Stimulated activated CD4-positive, alpha-beta T cell treated with anti-CD3 and anti-CD28 coated beads, Interleukin-4, amount 100 ng/mL, for 24 hours (primary cell): Measurements from ENCODE around the gene ADIPOR2.

Experiments used
- DNase-seq: peaks from one replicate; pipeline ENCODE4 v3.0.0-alpha.2; 2020

ADIPOR2 gene

DNA sequence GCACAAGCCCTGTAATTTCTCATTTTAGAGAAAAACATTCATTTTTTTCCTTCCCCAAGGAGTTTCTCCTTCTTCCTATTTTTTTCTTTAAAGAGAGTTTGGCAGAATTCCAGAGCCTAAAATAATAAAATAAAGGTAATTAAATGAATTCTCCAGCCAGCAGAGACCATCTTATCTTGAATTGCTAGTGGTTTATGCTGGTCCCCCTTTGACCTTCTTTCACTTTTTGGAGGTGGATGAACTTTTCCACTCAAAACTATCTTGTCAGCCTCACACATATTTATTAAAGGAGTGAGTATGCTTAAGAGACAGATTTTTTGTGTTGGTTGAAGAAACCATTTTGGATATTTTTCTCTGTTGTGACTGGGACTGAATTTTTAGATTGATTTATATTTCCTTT lies 47.6 kb downstream of the ADIPOR2 start:
- DNase-seq: no peak

DNA sequence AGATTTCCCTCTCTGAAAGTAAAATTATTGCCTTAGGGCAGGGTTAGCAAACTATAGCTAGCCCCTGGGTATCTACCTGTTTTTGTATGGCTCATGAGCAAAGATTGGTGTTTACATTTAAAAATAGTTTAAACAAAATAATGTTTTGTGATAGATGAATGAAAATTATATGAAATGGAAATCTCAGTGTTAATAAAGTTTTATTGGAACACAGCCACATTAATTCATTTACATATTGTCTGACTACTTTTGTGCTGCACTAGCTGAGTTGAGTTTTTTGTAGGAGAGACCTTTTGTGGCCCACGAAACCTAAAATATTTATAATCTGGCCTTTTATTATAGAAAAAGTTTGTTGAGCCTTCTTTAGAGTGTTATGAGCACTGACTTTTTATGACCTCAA lies 48.5 kb downstream of the ADIPOR2 start:
- no peak for DNase-seq

DNA sequence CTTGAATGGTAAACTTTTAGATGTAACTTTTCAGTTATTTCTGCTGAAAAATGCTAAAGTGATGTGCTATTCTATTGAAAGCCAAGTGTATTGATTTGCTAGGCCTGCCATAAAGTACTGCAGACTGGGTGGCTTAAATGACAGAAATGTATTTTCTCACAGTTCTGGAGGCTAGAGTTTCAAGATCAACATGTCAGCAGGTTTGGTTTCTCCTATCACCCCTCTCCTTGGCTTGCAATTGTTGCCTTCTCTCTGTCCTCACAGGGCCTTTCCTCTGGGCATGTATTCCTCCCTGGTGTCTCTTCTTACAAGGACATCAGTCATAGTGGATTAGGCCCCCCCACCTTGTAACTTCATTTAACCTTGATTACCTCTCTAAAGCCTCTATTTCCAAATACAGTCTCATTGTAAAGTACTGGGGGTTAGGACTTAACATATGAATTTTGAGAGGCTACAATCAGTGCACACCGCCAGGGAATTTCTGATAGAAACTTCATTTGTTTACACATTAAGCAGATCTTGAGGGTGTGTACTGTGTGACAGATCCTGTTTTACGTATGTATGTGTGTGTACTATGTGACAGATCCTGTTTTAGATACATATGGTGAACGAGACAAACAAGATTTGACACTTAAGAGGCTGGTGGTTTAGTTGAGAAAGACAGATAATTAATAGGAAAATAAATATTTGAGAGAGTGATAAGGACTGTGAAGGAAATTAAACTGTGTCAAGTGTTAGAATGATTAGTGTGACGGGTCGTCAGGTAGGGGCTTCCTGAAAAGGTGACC lies 49.5 kb downstream of the ADIPOR2 start:
- DNase-seq: no peak

DNA sequence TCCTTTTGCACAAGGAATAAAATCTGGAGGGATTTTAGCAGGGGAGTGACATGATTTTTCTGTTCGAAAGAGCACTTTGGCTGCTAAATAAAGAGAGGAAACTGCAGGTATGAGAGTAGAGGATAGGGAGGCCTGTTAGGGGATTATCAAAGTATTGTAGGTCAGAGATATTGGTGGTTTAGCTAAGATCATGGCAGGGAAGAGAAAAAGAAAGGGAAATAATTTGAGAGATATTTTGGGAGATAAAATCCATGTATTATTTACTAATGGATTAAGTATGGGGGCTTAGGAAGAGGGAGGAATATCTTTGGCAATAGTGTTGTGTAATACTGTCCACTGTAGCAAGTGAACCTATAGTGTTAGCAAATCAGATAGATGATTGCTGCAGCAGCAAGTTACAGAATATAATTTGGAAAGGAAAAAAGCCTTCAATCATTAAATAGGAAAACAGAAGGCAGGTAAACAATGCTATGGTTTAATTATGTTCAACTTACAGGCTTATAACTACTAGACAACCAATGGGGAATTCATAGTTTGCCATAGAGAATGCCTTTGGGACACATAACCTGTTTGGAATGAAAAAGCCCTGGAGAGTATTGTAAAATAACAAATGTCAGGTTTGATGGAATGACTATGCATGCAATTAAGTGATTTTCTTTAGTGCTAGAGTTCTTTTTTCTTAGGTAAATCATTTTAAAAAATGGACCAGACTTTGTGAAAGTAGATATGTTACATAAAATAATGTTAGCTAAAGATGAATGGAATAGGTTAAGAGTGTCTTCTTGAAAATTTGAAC lies 50.5 kb downstream of the ADIPOR2 start:
- no peak for DNase-seq

DNA sequence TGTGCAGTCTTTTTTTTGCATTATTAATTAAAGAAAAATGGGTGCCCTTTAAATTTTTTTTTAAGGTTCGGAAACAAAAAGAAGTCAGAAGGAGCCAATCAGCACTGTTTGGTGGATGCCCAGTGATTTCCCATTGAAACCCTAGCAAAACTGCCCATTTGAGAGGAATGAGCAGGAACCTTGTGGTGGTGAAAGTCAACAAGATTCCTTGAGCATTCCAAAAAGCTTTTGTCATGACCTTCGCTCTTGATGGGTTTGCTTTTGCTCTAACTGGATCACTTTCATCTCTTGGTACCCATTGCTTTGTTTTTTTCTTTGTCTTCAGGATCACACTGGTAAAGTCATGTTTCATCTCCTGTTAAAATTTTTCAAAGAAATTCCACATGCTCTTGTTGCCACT lies 54.1 kb downstream of the ADIPOR2 start:
- no peak for DNase-seq

DNA sequence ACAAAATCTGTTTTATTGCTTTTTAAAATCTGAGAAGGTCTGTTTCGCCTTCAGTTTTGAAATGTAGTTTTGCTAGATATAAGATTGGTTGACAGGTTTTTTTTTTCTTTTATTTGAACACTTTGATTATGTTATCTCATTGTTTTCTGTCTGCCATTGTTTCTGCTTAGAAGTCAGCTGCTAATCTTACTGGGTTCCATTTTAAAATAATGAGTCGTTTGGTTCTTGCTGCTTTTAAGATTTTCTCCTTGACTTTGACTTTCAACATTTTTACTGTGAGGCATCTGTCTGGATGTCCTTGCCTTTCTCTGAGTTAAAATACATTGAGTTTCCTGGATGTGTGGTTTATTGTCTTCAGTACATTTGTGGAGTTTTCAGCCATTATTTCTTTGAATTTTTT lies 56.7 kb downstream of the ADIPOR2 start:
- DNase-seq: no peak

DNA sequence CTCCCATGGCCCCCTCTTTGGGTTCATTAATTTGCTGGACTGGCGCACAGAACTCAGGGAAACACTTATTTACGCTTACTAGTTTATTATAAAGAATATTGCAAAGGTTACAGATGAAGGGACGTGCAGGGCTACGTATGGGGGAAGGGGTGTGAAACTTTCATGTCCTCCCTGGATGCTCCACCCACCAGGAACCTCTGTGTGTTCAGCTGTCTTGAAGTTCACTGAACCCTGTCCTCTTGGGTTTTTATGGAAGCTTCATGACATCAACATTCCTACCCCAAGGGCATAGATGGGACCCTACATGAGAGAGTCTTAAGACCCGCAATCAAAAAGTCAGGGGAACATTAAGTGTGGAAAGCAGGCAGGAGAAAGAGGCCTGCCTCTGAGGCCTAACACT lies 58.1 kb downstream of the ADIPOR2 start:
- no peak for DNase-seq

DNA sequence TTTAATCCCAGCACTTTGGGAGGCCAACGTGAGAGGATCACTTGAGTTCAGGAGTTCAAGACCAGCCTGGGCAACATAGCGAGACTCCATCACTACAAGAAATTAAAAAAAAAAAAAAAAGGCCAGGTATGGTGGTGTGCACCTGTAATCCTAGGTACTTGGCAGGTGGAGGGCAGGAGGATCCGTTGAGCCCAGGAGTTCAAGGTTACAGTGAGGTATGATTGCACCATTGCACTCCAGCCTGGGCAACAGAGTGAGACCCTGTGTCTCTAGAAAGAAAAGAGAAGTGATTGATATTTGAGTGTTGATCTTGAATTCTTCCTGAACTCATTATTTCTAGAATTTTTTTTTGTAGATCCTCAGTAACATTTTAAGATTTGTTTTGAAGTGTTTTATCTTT lies 59.4 kb downstream of the ADIPOR2 start:
- no peak for DNase-seq

DNA sequence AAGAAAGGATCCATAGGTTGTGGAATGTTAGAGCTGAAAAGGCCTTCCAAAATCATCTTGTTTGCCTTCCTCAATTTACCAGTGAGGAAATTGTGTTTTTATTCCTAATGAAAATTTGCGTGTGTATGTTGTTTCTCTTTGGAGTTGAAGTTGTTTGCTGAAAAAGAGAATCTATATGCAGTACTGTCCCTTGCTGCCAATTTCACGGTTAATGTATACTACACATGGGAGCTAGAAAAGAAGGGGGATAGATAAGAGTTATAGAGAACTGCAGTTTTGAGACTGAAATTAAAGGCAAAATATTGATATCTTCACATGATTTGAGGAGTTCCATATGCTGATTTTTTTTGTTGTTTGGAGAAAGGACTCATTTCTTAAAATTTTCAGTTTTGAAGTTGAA lies 67.5 kb downstream of the ADIPOR2 start:
- no peak for DNase-seq

DNA sequence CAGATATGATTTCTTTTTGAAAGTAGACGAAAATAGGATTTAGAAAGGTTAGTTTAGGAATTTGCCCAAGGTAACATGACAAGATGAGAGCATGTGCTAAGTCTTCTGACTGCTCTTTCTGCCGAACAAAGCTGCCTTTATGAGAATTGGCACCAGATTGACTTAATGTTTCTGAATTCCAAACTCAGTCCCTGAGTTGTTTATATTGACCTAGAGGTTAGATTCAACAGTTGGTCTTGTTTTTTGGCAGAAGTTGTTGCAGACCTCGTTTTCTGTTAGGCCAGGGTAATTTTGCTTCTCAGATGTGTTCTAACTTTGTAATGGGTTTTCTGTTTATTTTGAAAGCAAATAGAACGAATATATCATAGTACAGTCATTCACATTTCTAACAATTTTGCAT lies 68.0 kb downstream of the ADIPOR2 start:
- DNase-seq: no peak

DNA sequence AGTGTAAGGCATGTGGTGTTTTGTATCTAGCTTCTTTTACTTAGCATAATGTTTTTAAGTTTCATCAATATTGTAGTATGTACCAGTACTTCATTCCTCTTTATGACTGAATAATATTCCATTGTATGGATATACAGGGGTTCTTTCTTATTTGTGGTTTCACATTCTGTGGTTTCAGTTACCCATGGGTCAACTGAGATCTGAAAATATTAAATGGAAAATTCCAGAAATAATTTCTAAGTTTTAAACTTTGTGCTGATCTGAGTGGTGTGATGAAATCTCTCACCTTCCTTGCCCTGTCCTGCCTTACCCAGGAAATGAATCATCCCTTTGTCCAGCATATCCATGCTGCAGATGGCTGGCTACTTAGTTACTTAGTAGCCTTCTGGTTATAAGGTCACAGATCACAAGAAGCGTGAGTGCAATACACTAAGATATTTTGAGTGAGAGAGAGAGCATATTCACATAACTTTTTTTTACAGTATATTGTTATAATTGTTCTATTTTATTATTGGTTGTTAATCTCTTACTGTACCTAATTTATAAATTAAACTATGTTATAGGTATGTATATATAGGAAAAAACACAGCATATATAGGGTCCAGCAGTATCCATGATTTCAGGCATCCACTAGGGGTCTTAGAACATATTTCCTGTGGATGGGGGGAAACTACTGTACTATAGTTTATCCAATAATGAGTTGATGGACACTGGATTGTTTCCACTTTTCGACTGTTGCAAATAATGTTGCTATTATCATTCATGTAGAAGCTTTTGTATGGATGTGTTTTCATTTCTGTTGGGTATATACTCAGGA lies 69.9 kb downstream of the ADIPOR2 start:
- no peak for DNase-seq

DNA sequence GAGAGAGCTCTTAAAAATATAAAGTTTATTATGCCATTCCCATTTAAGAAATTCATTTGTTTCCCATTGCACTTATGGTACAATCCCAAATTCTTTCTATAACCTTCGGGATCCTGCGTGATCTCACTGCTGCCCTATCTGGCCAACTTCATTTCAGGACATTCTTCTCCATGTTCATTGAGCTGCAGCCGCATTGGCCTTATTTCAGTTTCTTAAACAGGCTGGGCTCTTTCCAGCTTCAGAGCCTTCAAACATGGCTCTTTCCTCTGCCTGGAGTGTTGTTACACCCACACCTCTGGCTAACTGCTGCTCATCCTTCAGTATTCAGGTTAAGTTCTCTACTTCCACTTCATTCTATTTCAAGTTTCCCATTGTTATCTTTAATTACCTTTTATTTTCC lies 71.0 kb downstream of the ADIPOR2 start:
- no peak for DNase-seq

DNA sequence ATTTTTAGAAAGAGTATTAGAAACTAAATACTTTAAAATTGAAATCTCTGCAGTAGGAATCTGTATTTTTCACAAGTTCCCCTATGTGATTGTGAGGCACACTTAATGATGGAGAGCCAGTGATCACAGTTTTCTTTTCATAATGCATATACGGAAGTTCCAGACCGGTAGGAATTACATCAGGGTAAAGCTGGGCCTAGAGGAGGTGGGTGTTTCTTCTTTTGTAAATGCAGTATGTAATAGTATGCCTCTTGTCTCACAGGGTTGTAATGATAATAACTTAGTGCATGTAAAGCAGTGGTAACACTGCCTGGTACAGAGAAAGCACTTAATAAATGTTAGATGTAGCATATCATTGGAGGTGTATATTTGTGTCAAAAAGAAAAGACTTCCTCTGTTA lies 72.3 kb downstream of the ADIPOR2 start:
- no peak for DNase-seq

DNA sequence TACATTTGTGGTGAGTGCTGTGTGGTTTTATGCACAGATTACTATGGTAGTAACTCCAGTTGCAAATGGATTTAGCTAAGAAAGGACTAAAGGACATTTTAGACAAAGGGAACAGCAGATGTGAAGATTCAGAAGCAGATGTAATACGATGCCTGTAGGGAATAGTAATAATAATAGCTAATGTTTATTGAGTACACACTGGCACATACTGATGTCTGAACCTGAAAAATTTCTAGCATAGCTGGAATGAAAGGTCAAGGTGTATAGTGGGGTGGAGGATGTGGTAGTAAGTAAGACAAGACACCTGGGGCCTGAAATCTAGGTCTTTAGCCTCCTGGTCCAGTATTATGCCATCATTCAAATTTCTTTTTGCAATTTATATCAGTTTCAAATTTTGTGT lies 75.2 kb downstream of the ADIPOR2 start:
- no peak for DNase-seq

DNA sequence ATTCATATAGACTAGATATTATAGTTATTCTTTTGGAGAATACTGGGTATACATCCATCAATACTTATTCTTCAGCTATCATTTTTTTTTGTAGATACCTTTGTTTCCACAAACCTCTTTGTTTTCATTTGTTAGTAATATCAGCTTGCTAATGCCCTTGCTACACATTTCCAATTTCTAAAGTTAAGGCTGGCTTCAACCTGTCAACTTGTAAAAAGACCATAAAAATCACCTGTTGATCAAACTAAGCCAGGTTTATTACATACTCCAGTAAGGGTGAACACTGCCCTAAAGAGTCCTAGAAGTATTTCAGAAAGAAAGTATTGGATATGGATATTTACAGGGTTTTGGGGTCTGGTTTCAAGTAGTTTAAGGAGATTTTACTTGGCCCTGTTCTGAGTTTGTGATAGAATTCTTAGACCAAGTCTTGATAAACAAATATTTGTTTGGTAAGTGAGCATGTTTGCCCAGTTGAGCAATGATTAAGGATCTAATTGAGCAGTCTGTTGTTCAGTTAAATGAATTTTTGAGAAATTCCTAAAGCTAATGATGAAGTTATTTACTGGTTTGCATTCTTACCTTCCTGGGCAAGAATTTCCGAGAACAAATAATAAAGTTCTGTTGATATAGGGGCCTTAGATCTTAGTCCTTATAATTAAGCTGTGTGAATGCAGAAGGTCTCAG lies 76.7 kb downstream of the ADIPOR2 start:
- no peak for DNase-seq

DNA sequence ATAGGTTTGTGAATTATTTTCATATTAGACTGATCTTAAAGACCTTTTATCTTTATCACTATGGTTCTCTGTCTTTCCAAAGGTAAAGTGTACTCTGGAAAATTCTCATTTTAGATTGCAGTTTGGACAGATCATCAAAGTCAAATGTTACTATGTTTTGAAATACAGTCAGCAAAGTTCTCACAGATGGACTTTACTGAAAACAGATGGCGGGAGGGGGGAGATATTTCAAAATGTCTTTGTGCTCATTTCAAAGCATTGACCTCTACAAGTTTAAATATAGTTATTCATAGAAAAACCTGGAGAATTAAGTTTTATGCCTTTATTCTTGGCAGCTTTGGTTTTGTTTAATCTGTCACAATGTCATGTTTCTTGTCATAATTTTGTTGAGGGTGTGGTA lies 77.7 kb downstream of the ADIPOR2 start:
- DNase-seq: no peak

DNA sequence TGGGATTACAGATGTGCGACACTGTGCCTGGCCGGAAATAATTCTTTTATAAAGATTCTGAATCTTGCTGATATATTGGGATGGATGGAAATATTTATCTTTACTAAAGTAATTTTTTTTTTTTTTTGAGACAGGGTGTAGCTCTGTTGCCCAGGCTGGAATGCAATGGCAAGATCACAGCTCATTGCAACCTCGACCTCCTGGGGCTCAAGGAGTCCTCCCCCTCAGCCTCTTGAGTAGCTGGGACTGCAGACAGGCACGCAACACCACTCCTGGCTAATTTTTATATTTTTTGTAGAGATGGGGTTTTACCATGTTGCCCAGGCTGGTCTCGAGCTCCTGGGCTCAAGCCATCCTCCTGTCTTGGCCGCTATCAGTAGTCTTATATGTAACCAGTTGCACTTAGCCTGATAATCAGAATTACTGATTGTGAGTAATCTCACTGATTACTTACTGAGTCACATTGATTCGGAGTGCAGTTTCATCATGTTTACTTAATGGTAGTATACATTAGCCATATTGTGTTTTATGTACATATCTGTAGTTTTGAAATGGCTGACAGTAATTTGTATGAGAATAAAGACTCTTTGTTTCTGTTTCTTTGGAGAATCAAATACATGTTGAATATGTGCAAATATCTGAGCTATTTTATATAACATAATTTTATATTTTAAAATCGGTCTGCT lies 79.1 kb downstream of the ADIPOR2 start:
- DNase-seq: no peak

DNA sequence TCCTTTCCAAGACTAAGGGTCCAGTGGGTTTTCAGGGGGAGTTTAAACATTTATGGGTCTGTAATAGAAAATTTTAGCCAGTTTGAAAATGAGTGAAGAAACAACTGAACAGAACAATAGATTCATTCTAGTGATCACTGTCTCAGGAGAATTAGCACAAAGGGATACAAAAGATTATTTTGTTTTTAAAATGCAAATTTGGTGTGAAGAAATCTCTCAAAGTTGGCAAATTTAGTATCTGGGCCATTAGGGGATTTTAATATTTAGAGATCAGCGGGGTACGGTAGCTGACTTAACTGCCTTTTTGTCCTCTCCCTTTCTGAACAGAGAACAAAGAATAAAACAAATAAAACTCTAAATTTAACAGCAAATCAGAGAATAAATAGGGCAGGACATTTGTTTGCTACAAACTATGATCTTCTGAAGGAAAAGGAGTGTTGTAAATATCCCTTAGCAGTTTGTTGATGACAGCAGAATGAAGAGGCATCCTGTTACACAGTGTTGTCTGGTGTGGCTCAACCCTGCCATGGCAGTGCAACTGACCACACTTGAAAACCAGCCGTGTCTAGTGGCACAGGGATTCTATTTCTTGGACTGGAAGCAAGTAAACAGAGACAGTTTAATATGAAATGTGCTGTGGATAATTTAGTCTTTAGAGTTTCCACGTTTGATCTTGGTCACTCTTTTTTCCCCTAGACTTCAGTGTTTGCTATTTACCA lies 83.2 kb downstream of the ADIPOR2 start:
- no peak for DNase-seq

DNA sequence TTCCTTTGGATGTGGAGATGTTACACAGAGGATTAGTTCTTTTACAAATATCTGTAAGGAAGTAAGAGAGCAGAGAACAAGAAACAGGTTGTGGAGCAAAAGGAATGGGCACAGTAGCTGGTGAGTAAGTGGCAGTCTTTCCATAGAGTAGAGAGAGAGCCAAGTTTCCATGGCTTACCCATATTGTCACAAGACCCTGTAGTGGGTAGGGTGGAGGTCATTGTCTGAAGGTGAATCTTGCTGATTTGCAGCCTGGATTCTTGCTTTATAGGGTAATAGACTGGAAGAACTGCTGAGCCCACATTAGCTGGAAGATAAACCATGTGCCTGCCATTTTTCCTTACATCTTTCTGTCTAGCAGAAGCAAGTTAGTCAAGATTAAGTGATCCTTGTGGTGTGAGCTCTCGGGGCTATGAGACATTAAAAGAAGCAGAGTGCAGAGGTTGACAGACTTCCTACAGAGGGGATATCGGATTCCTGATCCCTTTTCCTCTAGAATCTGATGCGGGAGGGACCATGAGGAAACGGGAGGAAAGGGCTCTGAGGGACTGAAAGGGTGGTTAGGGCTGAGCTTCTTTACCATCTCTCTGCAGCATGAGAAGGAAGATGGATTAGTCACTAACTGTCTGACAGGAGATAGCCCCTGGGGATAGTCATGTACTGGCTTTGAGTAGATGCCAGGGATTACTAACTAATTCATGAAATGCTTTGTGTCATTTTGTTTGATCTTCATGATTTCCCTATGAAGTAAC lies 85.5 kb downstream of the ADIPOR2 start:
- no peak for DNase-seq

DNA sequence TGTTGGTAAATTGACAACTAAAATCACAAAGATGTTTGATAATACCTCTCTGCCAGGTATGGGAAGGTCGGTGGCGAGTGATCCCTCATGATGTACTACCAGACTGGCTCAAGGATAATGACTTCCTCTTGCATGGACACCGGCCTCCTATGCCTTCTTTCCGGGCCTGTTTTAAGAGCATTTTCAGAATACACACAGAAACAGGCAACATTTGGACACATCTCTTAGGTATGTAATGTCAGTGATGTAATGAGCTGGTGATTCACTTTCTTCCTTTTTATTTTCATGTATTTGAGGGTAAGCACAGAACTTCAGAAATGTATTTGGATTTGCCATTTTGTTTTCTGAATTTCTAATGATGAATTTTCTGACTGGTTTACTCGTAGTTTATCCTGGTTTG lies 86.9 kb downstream of the ADIPOR2 start:
- DNase-seq: no peak

DNA sequence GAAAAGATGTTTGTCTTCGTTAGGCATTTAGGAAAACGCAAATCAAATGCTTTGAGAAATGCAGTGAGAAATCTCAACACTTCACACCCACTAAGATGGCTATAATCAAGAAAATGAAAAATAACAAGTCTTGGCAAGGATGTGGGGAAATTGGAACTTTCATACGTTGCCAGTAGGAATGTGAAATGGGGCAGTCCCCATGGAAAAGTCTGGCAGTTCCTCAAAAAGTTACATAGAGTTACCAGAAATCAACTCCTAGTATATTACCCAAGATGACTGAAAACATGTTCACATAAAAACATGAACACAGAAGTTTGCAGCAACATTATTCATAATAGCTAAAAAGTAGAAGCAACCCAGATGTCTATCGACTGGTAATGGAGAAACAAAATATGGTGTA lies 88.0 kb downstream of the ADIPOR2 start:
- no peak for DNase-seq
